ACC112 (cell line): ENCODE results near the gene IBTK.

Experiments used
- H2AFZ ChIP-seq: fragments of 200-600 bp; sonication (generic); one replicate; pipeline ENCODE4 v1.6.0; 2017; ENCODE audit warnings: antibody characterized with exemption, low read length; ENCODE audit not compliant: unreplicated experiment
- H3K27ac ChIP-seq: fragments of 200-600 bp; sonication (generic); 2 replicates; pipeline ENCODE4 v1.5.1; 2014; ENCODE audit warnings: low read depth, mild to moderate bottlenecking, antibody characterized with exemption, low read length, moderate library complexity
- H3K27me3 ChIP-seq: fragments of 200-600 bp; sonication (generic); 2 replicates; pipeline ENCODE4 v1.6.1; 2014; ENCODE audit warnings: mild to moderate bottlenecking, antibody characterized with exemption, low read length, moderate library complexity, mixed read lengths; ENCODE audit not compliant: insufficient read depth
- H3K36me3 ChIP-seq: fragments of 200-600 bp; sonication (generic); 2 replicates; pipeline ENCODE4 v1.6.1; 2016; ENCODE audit warnings: mild to moderate bottlenecking, antibody characterized with exemption, low read length, moderate library complexity, mixed read lengths; ENCODE audit not compliant: insufficient read depth
- H3K4me1 ChIP-seq: fragments of 200-600 bp; sonication (generic); one replicate; pipeline ENCODE4 v1.6.1; 2016; ENCODE audit warnings: low read length, mixed read lengths; ENCODE audit not compliant: insufficient read depth, unreplicated experiment, control insufficient read depth
- H3K4me3 ChIP-seq: fragments of 200-600 bp; sonication (generic); 2 replicates; pipeline ENCODE4 v1.5.1; 2014; ENCODE audit warnings: mild to moderate bottlenecking, low read depth, low read length
- H3K79me2 ChIP-seq: fragments of 200-600 bp; sonication (generic); one replicate; pipeline ENCODE4 v1.6.0; 2016; ENCODE audit warnings: low read length; ENCODE audit not compliant: control insufficient read depth, unreplicated experiment, insufficient read depth

IBTK gene

DNA sequence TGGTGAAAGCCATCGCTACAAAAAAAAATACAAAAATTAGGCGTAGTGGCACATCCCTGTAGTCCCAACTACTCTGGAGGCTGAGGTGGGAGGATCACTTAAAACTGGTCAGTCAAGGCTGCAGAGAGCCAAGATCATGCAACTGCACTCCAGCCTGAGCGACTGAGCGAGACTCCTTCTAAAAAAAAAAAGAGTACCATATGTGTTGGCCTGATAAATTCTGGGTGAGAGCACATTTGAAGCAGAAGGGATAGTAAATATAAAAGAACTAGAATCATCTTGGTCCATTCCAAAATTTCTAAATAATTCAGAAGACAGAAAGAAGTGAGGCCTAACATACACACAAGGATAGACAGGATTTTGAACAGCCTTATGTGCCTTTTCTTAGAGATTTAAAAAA, 2.2 kb downstream of the IBTK start:
- Histone ChIP-seq H3K36me3 (peaks cover 5% of the 10 kb centered on the region; the same call in 1 of the 2 replicates), H3K4me1 (peaks cover 38% of the 10 kb centered on the region), H3K79me2 (peaks cover 73% of the 10 kb centered on the region), H3K27ac (no peak overlapping the region), H3K27me3 (no peaks in the 10 kb centered on the region), H3K4me3 (peak overlapping the region; percentile 91), H2AFZ (no peak overlapping the region)

- peaks cover 86% of the 10 kb centered on the region for H3K79me2 ChIP-seq
- peaks cover 34% of the 10 kb centered on the region for H3K4me1 ChIP-seq
- H3K27me3 ChIP-seq = no peaks in the 10 kb centered on the region
- H3K36me3 ChIP-seq = peaks cover 15% of the 10 kb centered on the region
- H3K4me3 ChIP-seq = peak overlapping the region; percentile 39; the same call in 1 of the 2 replicates
- no peak overlapping the region for H2AFZ ChIP-seq
- no peak overlapping the region for H3K27ac ChIP-seq
These were observed 3.7 kb downstream of the IBTK start for GRCh38 chr6:82243884-82244283.

GRCh38 chr6:82240186-82240585, 7.4 kb downstream of the IBTK start:
- H2AFZ ChIP-seq = no peak overlapping the region
- peaks cover 15% of the 10 kb centered on the region for H3K36me3 ChIP-seq
- H3K4me3 ChIP-seq = no peak overlapping the region
- H3K27me3 ChIP-seq = no peaks in the 10 kb centered on the region
- peaks cover 79% of the 10 kb centered on the region for H3K79me2 ChIP-seq
- no peak overlapping the region for H3K27ac ChIP-seq
- peaks cover 23% of the 10 kb centered on the region for H3K4me1 ChIP-seq

GRCh38 chr6:82239597-82239996, 7.9 kb downstream of the IBTK start:
- peaks cover 15% of the 10 kb centered on the region for H3K36me3 ChIP-seq
- H3K4me3 ChIP-seq = no peak overlapping the region
- no peak overlapping the region for H2AFZ ChIP-seq
- H3K4me1 ChIP-seq = peaks cover 18% of the 10 kb centered on the region
- no peaks in the 10 kb centered on the region for H3K27me3 ChIP-seq
- H3K79me2 ChIP-seq = peaks cover 73% of the 10 kb centered on the region
- H3K27ac ChIP-seq = no peak overlapping the region

GRCh38 chr6:82237013-82237412, 10.5 kb downstream of the IBTK start:
- peaks cover 49% of the 10 kb centered on the region for H3K79me2 ChIP-seq

GRCh38 chr6:82227770-82228169, 19.8 kb downstream of the IBTK start:
- Histone ChIP-seq H3K79me2 (peaks cover 5% of the 10 kb centered on the region), H3K36me3 (peaks cover 26% of the 10 kb centered on the region), H3K27ac (no peak overlapping the region), H3K4me1 (peaks cover 5% of the 10 kb centered on the region), H2AFZ (no peak overlapping the region), H3K4me3 (no peak overlapping the region), H3K27me3 (no peaks in the 10 kb centered on the region)

More at GRCh38 chr6:82237013-82237412, 10.5 kb downstream of the IBTK start:
- no peak overlapping the region for H2AFZ ChIP-seq
- H3K27me3 ChIP-seq = no peaks in the 10 kb centered on the region
- H3K27ac ChIP-seq = no peak overlapping the region
- H3K4me1 ChIP-seq = peaks cover 11% of the 10 kb centered on the region
- peaks cover 15% of the 10 kb centered on the region for H3K36me3 ChIP-seq
- no peak overlapping the region for H3K4me3 ChIP-seq

GRCh38 chr6:82220167-82220566, 27.4 kb downstream of the IBTK start:
- Histone ChIP-seq H2AFZ (no peak overlapping the region), H3K27me3 (no peaks in the 10 kb centered on the region)

GRCh38 chr6:82217018-82217586, 30.4 kb downstream of the IBTK start:
- no peak overlapping the region for H3K27ac ChIP-seq
- peaks cover 44% of the 10 kb centered on the region for H3K36me3 ChIP-seq
- no peaks in the 10 kb centered on the region for H3K27me3 ChIP-seq
- no peaks in the 10 kb centered on the region for H3K4me1 ChIP-seq
- H3K79me2 ChIP-seq = no peaks in the 10 kb centered on the region
- H3K4me3 ChIP-seq = no peak overlapping the region
- H2AFZ ChIP-seq = no peak overlapping the region

More at GRCh38 chr6:82220167-82220566, 27.4 kb downstream of the IBTK start:
- no peaks in the 10 kb centered on the region for H3K79me2 ChIP-seq
- no peak overlapping the region for H3K4me3 ChIP-seq
- H3K36me3 ChIP-seq = peaks cover 37% of the 10 kb centered on the region
- H3K27ac ChIP-seq = no peak overlapping the region
- H3K4me1 ChIP-seq = no peaks in the 10 kb centered on the region

- Histone ChIP-seq H3K36me3 (peaks cover 44% of the 10 kb centered on the region), H3K4me1 (no peaks in the 10 kb centered on the region), H3K27ac (no peak overlapping the region), H2AFZ (no peak overlapping the region), H3K79me2 (no peaks in the 10 kb centered on the region), H3K27me3 (no peaks in the 10 kb centered on the region), H3K4me3 (no peak overlapping the region)
These were observed 31.0 kb downstream of the IBTK start for GRCh38 chr6:82216549-82216948.

DNA sequence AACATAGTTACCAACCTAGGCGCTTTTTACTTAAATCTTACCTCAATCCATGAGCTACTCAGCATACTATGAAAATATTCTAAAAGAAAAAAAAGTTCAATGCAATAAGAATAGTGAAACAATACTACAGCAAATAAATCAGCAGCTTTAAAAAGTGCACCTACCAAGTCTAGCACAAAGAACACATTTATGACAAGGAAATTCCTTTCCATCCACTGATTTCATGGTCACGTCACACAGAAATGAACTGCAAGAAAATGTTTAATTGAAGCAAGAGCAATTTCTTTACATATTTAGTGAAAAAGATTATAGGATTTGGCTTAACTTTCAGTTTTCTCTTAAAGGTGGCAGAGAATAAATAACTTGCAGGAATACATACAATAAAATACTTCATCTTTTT, 36.2 kb downstream of the IBTK start:
- H3K27ac ChIP-seq = no peak overlapping the region
- H3K4me1 ChIP-seq = peaks cover 6% of the 10 kb centered on the region
- no peaks in the 10 kb centered on the region for H3K27me3 ChIP-seq
- peaks cover 48% of the 10 kb centered on the region for H3K36me3 ChIP-seq
- H3K79me2 ChIP-seq = no peaks in the 10 kb centered on the region
- H3K4me3 ChIP-seq = no peak overlapping the region
- H2AFZ ChIP-seq = no peak overlapping the region

- Histone ChIP-seq H3K27ac (no peak overlapping the region), H3K79me2 (no peaks in the 10 kb centered on the region), H3K4me3 (no peak overlapping the region), H3K4me1 (peaks cover 11% of the 10 kb centered on the region), H2AFZ (no peak overlapping the region), H3K36me3 (peaks cover 33% of the 10 kb centered on the region), H3K27me3 (no peaks in the 10 kb centered on the region)
These were observed 38.6 kb downstream of the IBTK start for GRCh38 chr6:82208913-82209312.
